GM12892 (cell line): Measurements from ENCODE around the gene TRIM52.

Experiments used
- POLR2A ChIP-seq: IDR thresholded peaks from 2 replicates; pipeline ENCODE4 v1.6.1; 2011; ENCODE audit warnings: low read depth, low read length, control low read depth
- POLR2AphosphoS5 ChIP-seq: IDR thresholded peaks from 2 replicates; pipeline ENCODE4 v1.6.1; 2011; ENCODE audit warnings: low read depth, low read length, control low read depth
- TAF1 ChIP-seq: IDR thresholded peaks from 2 replicates; pipeline ENCODE4 v1.6.1; 2011; ENCODE audit warnings: low read depth, mild to moderate bottlenecking, control low read depth, low read length, borderline replicate concordance

- no peak for TF ChIP-seq POLR2A
- no peak for TF ChIP-seq POLR2AphosphoS5
- no peak for TF ChIP-seq TAF1
Observed at GRCh38 chr5:181212080-181212479, 48.9 kb downstream of the TRIM52 start.
